M059J (cell line): Measurements from ENCODE around the gene ITGB1. TPM values are rescaled to one million over a fixed set of nuclear protein-coding genes. Genes with fewer than 3 reads are reported as not detected.

Source experiments
- DNase-seq: peaks from one replicate; pipeline ENCODE4 v3.0.0-alpha.2; 2012; ENCODE audit warnings: low read depth
- total RNA-seq: library from RNA; depleted of rRNA; stranded (reverse); fragments of >200 nt; shearing (Covaris generic); gene quantifications from 2 replicates; pipeline ENCODE4 v1.2.3, GENCODE V29; 2014

ITGB1 gene
- total RNA-seq, 1 experiment from 2014 or later, result 855 TPM

- no peak for DNase-seq
These were observed 2.2 kb downstream of the ITGB1 start for GRCh38 chr10:32955790-32956189.

- no peak for DNase-seq
These were observed 2.7 kb downstream of the ITGB1 start for GRCh38 chr10:32955299-32955772.

DNA sequence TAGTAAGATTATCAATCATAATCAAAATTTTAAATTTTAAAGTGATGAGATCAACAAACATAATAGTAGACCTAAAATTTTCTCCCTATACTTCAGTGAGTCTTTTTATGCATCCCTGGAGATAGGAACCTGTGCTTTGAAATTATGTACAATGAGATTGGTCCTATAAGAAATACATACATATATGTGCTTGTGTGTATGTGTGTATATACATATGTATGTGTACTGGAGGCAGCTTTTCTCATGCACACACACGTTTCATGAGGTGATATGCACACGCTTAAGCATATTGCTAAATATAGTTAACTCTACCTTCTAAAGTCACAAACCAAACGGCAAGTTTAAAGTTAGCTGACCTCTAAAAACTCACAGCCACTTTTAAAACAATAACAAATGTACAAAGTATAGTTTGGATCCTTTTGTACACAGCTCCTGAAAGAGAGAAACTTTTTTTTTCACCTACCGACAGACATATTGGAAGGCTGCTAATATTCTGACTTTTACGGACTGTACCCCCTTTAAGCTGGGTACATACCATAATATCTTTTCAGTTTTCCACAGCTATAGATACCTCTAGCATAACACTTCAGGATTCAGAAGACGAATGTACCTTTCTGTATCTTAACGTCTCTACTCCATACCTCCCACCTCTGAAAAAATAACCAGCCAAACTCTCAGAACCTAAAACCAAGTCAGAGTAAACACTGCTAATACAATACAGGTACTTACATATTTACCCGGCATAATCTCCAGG is 3.3 kb downstream of the ITGB1 start:
- no peak for DNase-seq

GRCh38 chr10:32954080-32954479 is 4.0 kb downstream of the ITGB1 start:
- DNase-seq, result no peak

DNA sequence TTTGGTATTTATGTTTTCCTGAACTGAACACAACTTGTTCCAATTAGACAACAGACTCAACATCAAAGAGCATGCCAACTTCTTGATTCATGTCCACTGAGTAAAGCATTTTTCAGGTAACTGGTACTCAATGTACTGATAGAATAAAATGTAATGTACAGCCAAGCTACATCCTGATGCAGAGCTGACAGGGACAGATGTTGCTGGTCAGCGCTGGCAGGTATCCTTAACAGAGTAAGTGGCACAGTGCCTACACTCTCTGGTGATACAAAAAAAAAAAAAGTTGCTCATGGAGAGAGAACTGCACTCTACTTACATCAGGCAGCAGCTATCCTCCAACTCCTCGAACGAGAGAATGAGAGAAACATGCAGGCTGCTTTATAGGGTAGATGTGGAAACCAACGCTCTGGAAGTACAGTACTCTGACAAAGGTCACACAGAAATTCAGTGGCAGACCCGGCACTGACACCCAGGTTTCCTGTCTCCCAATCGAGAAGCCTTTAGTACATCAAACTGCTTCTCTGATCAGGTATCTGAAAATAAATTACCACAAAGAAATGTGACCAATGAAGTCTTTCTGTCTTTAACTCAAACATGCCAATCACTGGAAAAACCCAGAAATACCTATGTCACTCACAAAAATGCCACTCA is 4.6 kb downstream of the ITGB1 start:
- DNase-seq, result no peak

- DNase-seq, result no peak
These were observed 5.3 kb downstream of the ITGB1 start for GRCh38 chr10:32952541-32953276.

- DNase-seq, result no peak
These were observed 5.9 kb downstream of the ITGB1 start for GRCh38 chr10:32952094-32952493.

DNA sequence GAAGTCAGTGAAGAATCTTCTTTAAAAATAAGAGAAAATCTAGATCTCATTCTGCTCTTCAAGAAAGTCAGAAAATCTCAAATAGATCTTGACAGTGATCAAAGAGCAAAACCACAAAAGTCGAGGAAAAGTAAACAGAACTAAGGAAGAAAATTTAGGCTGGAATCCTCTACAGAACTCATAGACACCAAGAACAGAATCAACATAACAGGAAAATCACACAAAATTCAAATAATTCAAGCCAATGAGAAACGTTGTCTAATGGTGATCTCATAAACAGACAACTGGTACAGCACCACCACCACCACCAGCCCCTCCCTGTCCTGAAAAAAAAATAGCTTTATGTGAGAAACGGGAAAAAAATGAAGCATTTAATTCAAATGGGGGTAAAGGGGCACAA is 6.9 kb downstream of the ITGB1 start:
- DNase-seq, result no peak

DNA sequence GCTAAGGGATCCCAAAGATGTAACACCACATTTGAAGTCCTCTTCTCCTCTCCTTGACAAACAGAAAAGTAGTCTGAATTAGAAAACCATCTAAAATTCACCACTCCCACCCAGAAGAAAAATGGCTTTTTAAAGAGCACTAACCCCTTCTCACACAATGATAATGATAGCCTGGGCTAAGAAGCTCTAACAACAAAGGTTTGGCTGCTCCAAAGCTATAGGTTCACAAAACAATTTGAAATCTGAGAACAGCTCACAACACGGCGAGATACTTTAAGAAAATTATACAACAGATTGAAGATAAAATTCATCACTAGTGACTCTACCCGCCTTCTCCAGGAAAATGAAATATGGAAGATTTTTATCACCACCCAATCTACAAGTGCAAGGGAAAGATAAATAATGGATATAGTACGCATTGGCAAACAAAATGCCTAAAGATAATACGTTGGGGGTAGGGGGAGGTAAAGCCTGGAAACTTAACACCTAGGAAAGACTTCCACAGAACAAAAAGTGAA is 7.4 kb downstream of the ITGB1 start:
- no peak for DNase-seq

DNA sequence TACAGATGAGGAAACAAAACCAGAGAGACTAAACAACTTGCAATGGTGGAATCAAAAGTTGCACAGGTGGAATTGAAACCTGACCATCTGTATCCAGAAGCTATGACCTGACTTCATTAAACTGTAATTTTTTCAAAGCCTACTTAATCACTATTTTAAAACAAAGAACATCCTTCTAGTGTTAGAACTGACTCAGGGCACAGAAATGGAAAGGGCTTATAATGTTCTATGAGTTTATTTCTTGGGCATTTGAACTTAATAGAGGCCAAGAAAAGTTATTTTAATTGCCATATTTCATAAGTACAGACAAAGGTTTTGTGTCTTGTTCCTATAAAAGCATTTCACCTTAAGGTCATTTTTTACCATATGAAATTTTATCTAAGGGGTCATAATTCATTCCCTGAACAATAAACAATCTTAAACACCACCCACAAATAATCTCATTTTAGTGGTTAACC is 8.8 kb downstream of the ITGB1 start:
- no peak for DNase-seq

DNA sequence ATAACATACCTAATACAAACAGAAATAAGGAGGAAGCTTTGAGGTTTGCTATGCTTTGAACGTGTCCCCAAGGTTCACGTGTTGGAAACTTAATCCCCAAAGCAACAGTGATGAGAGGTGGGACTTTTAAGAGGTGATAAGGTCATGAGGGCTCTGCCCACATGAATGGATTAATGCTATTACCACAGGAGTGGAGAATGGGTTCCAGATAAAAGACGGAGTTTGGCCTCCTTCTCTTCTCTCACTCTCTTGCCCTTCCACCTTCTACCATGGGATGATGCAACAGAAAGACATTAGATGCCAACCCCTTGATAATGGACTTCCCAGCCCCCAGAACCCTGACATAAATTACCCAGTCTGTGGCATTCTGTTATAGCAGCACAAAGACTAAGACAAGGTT is 9.6 kb downstream of the ITGB1 start:
- DNase-seq, result no peak

DNA sequence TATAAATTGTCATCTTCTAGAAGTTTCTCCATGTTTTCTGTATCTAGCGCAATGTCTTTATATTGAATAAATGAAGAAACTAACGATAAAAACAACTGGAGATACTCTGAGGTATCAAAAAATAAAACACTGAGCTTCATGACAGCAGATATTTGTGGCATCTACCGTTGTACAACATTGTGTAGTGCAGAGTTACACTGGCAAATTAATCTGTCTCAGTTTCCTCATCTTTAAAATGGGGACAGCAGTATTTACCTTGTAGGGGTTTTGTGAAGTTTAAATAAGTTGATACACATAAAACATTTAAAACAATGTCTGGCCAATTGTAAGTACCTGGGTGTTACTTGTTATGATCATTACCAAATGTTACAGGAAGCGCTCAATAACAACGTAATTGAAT is 10.4 kb downstream of the ITGB1 start:
- no peak for DNase-seq

DNA sequence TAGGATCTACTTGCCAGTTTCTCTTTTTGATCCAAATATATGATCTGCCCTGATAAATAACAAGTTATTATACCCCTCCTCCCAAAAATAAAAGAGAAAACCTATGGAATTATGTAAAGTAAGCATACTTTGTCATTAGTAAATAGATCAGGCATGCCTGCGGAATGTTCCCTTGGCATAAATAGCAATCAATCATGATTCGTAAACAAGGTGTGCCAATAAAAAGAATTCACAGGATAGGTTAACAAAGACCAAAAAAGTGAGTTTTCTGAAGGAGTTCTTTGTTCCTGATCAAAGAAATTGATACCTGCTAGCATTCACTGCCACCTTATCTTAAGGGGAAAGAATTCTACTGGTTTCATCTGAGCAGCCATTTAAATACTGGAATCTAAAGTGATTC is 11.9 kb downstream of the ITGB1 start:
- DNase-seq, result no peak

DNA sequence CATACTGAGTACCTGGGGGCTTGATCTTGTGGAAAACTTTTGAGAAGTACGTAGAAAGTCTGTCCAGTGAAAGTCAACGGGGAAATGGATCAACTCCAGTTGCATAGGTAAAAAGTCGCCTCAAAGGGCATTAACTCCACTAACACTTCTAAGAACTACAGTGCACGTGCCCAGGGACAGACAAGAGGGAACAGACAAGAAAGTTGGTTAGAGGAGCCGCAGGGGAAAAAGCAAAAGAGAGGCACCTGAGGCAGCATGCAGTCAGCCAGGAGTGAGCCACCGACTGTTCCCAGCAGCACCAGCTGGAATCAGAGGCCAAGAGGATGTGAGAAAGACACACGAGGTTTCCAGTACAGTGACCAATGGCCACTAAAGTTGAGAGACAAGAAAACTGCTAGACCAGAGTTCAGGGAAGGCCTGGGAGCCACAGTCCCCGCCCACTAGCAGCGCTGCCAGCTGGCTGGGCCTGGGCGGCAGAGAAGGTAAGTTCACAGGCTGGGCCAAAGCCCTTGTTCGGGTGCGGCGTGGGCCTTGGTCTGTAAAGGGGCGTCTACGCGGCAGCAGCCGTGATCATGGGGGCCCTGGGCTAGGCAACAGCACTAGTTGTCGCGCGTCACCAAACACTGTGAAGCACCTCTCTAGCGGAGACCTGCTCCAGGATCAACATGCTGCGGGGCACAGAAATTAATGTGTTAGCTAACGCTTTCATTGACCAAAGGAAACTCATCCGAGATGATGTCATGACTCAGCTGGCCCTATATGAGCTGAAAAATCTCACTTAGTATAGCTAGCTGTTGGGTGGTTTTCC is 14.0 kb downstream of the ITGB1 start:
- no peak for DNase-seq

DNA sequence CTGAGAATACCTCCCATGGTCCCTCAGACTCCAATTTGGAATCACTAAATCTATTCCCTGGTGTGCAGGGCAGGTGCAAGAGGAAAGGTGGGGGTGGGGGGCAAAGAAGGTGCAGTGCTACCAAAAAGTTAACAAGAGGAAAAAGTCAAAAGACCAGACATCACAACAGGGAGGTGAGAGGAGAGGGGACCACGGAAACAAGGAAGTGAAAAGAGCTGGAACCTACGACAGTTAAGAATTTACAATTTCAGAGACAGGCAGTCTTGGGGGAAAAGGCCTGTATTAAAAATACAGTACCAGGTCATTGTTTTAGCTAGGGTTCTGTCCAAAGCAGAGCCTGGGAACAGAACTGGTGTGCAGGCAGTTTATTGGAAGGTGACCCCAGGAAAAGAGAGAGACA is 14.6 kb downstream of the ITGB1 start:
- no peak for DNase-seq

DNA sequence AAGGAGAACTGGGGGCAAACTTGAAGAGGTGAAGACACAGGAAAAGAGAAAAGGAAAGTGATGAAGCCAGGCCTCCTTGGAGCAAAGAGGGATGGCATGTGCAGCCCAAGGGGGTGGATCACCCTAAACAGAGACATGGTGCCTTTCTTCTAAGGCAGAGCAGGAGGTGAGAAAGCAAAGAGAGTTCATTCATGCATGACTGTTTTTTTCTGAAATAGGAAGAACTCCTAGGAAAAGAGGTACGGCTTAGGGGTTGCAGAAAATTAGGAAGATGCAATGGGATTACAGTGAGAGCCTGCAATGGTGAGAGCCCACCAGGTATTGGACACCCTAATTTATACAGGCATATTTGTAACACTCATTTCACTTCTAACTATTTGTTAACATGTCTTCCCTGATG is 15.9 kb downstream of the ITGB1 start:
- DNase-seq, result no peak

- no peak for DNase-seq
These were observed 16.7 kb downstream of the ITGB1 start for GRCh38 chr10:32941357-32941756.

- DNase-seq, result no peak
These were observed 17.4 kb downstream of the ITGB1 start for GRCh38 chr10:32940321-32941301.

DNA sequence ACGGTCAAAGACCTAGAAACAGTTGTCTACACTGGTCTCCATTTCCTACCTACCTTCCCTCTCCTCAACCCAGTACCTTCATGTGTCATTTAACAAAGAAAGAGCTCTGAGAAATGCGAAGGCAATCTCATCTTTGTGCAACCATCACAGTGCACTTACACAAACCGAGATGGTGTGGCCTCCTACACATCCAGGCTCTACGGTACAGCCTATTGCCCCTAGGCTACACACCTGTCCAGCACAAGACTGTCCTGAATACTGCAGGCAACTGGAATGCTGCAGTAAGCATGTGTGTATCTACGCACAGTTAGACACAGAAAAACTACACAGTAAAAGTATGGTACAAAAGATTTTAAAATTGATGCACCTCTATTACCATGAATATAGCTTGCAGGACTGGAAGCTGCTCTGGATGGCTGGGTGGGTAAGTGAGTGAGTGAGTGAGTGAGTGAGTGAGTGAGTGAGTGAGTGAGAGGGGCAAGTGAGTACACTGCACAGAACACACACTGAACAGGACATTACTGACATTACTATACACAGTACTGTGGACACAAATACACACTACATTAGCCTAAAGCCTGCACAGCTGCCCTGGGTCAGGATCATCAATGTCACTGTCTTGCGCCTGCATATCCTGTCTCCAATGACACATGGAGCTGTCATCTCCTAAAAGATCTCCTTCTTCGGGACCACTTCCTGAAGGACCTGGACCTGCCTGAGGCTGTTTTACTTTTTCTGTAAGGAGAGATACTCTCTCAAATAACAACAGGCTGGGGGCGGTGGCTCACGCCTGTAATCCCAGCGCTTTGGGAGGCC is 18.5 kb downstream of the ITGB1 start:
- peak; percentile 48 for DNase-seq
